Measurements from ENCODE around the gene LRRC55.

GRCh38 chr11:57214494-57214893 is 32.7 kb downstream of the LRRC55 start:
- TF ChIP-seq CTCF (IDR thresholded peaks at IDR 0.05) (no peak), EP300 (IDR thresholded peaks at IDR 0.05) (no peak), POLR2AphosphoS5 (IDR thresholded peaks at IDR 0.05) (no peak), POLR2A (IDR thresholded peaks at IDR 0.05; ENCODE audit: low read depth) (no peak)

Measured in esophagus muscularis mucosa (tissue), 4 donors.